GM23338 (cell line): Measurements from ENCODE around the gene IKZF3.

Experiments
- EZH2 ChIP-seq: fragments of 200-600 bp; sonication (generic); IDR thresholded peaks from one replicate; pipeline ENCODE4 v1.8.0; 2017; ENCODE audit warnings: antibody characterized with exemption, mild to moderate bottlenecking, low read depth; ENCODE audit not compliant: unreplicated experiment
- EZH2phosphoT487 ChIP-seq: fragments of 200-600 bp; sonication (generic); IDR thresholded peaks from one replicate; pipeline ENCODE4 v1.8.1; 2018; ENCODE audit warnings: antibody characterized with exemption; ENCODE audit not compliant: unreplicated experiment
- JUNB ChIP-seq: IDR thresholded peaks from one replicate; pipeline ENCODE4 v1.6.1; 2016; ENCODE audit warnings: antibody characterized with exemption; ENCODE audit not compliant: unreplicated experiment
- NANOG ChIP-seq: IDR thresholded peaks from 2 replicates; pipeline ENCODE4 v1.6.1; 2016; ENCODE audit warnings: antibody characterized with exemption, borderline replicate concordance
- POLR2AphosphoS5 ChIP-seq: IDR thresholded peaks from 2 replicates; pipeline ENCODE4 v1.6.1; 2016; ENCODE audit warnings: antibody characterized with exemption, low read depth
- STAT1 ChIP-seq: IDR thresholded peaks from one replicate; pipeline ENCODE4 v1.6.1; 2016; ENCODE audit warnings: antibody characterized with exemption; ENCODE audit not compliant: unreplicated experiment
- ZNF114 ChIP-seq: fragments of 250-450 bp; sonication (Bioruptor Pico); IDR thresholded peaks from 2 replicates; pipeline ENCODE4 v1.5.0; 2020; ENCODE audit warnings: mild to moderate bottlenecking, moderate library complexity
- TF ChIP-seq, protein P1 (sequence below), 2 experiments: fragments of 200-600 bp in 1 of 2; sonication (generic) in 1 of 2; conservative IDR thresholded peaks; 2 replicates each; pipeline versions ENCODE4 v1.5.1 to v1.6.1; 2016 to 2017; ENCODE audit warnings: antibody characterized with exemption in 2 of 2, low read depth in 2 of 2, mild to moderate bottlenecking in 2 of 2, moderate library complexity in 1 of 2
- TF ChIP-seq, protein P2 (sequence below): IDR thresholded peaks from one replicate; pipeline ENCODE4 v1.6.1; 2018; ENCODE audit warnings: antibody characterized with exemption; ENCODE audit not compliant: unreplicated experiment
- TF ChIP-seq, protein P3 (sequence below): IDR thresholded peaks from 2 replicates; pipeline ENCODE4 v1.6.1; 2016; ENCODE audit warnings: antibody characterized with exemption

DNA sequence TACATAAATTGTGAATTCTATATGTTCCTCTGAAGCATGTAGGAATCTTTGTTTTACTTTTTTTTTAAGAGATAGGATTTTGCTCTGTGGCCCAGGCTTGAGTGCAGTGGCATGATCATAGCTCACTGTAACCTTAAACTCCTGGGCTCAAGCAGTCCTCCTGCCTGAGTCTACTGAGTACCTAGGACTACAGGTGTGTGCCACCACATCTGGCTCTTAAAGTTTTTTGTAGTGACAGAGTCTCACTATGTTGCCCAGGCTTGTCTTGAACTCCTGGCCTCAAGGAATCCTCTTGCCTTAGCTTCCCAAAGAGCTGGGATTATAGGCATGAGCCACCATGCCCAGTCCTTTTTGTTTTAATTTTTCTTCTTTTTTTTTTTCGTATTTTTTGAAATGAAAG lies 25.3 kb downstream of the IKZF3 start:
- TF ChIP-seq, protein P1, sequence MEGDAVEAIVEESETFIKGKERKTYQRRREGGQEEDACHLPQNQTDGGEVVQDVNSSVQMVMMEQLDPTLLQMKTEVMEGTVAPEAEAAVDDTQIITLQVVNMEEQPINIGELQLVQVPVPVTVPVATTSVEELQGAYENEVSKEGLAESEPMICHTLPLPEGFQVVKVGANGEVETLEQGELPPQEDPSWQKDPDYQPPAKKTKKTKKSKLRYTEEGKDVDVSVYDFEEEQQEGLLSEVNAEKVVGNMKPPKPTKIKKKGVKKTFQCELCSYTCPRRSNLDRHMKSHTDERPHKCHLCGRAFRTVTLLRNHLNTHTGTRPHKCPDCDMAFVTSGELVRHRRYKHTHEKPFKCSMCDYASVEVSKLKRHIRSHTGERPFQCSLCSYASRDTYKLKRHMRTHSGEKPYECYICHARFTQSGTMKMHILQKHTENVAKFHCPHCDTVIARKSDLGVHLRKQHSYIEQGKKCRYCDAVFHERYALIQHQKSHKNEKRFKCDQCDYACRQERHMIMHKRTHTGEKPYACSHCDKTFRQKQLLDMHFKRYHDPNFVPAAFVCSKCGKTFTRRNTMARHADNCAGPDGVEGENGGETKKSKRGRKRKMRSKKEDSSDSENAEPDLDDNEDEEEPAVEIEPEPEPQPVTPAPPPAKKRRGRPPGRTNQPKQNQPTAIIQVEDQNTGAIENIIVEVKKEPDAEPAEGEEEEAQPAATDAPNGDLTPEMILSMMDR (conservative IDR thresholded peaks at IDR 0.05; ENCODE audit: low read depth in 2 of 2): no peak
- TF ChIP-seq, protein P2, sequence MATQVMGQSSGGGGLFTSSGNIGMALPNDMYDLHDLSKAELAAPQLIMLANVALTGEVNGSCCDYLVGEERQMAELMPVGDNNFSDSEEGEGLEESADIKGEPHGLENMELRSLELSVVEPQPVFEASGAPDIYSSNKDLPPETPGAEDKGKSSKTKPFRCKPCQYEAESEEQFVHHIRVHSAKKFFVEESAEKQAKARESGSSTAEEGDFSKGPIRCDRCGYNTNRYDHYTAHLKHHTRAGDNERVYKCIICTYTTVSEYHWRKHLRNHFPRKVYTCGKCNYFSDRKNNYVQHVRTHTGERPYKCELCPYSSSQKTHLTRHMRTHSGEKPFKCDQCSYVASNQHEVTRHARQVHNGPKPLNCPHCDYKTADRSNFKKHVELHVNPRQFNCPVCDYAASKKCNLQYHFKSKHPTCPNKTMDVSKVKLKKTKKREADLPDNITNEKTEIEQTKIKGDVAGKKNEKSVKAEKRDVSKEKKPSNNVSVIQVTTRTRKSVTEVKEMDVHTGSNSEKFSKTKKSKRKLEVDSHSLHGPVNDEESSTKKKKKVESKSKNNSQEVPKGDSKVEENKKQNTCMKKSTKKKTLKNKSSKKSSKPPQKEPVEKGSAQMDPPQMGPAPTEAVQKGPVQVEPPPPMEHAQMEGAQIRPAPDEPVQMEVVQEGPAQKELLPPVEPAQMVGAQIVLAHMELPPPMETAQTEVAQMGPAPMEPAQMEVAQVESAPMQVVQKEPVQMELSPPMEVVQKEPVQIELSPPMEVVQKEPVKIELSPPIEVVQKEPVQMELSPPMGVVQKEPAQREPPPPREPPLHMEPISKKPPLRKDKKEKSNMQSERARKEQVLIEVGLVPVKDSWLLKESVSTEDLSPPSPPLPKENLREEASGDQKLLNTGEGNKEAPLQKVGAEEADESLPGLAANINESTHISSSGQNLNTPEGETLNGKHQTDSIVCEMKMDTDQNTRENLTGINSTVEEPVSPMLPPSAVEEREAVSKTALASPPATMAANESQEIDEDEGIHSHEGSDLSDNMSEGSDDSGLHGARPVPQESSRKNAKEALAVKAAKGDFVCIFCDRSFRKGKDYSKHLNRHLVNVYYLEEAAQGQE: no peak
- TF ChIP-seq ZNF114 (CRISPR knock-in tag) (no peak), JUNB (no peak), EZH2 (no peak), POLR2AphosphoS5 (no peak), EZH2phosphoT487 (no peak), STAT1 (no peak), NANOG (no peak)
- TF ChIP-seq, protein P3, sequence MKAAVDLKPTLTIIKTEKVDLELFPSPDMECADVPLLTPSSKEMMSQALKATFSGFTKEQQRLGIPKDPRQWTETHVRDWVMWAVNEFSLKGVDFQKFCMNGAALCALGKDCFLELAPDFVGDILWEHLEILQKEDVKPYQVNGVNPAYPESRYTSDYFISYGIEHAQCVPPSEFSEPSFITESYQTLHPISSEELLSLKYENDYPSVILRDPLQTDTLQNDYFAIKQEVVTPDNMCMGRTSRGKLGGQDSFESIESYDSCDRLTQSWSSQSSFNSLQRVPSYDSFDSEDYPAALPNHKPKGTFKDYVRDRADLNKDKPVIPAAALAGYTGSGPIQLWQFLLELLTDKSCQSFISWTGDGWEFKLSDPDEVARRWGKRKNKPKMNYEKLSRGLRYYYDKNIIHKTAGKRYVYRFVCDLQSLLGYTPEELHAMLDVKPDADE: no peak
